Posterior cingulate gyrus (tissue), 11 donors: ENCODE data around the gene MINDY4.

Experiments used
- DNase-seq, 10 donors: peaks; one replicate each; pipeline versions ENCODE4 v3.0.0 to v3.0.0-alpha.2; 2020 to 2021; ENCODE audit warnings: mixed read lengths in 3 of 10
- intact Hi-C: fragments of 100-400 bp; cut with DNase I; formaldehyde crosslinking; loops from one replicate; pipeline ENCODE4 v1.15.1; 2023

MINDY4 gene

GRCh38 chr7:30740417-30741181 lies 30.6 kb upstream of the MINDY4 start:
- intact Hi-C loops = loop anchor here (10.0 kb wide), 1 partner anchor 116 kb away; no protein-coding TSS in a partner anchor
- DNase-seq = peak; percentile 69 to 97 (median 84)

GRCh38 chr7:30741289-30741688 lies 29.9 kb upstream of the MINDY4 start:
- peak in 1 of 10 donors; percentile 45 for DNase-seq
- intact Hi-C loops = loop anchor here (10.0 kb wide), 1 partner anchor 116 kb away; no protein-coding TSS in a partner anchor

- peak in 1 of 10 donors; percentile 73 for DNase-seq
- intact Hi-C loops = loop anchor here (10.0 kb wide), 1 partner anchor 119 kb away; no protein-coding TSS in a partner anchor
Measured at GRCh38 chr7:30743371-30744074, 27.7 kb upstream of the MINDY4 start.

- DNase-seq = peak in 1 of 10 donors; percentile 70
- intact Hi-C loops = loop anchor here (10.0 kb wide), 1 partner anchor 119 kb away; no protein-coding TSS in a partner anchor
Measured at GRCh38 chr7:30744075-30744417, 27.2 kb upstream of the MINDY4 start.

- intact Hi-C loops = loop anchor here (10.0 kb wide), 1 partner anchor 121 kb away; no protein-coding TSS in a partner anchor
- no peak for DNase-seq
Measured at GRCh38 chr7:30745261-30745941, 25.8 kb upstream of the MINDY4 start.

- DNase-seq = no peak
- intact Hi-C loops = no loop called here
Measured at GRCh38 chr7:30750010-30750409, 21.2 kb upstream of the MINDY4 start.

- peak in 9 of 10 donors; percentile 35 to 92 (median 66) for DNase-seq
- intact Hi-C loops = no loop called here
Measured at GRCh38 chr7:30750683-30751650, 20.2 kb upstream of the MINDY4 start.

GRCh38 chr7:30751696-30752273 lies 19.4 kb upstream of the MINDY4 start, which contains the start of gene INMT:
Gene INMT (plus strand): TSS chr7:30752135. CDS start chr7:30752151, 16 bp downstream.
- intact Hi-C loops = no loop called here
- peak in 1 of 10 donors; percentile 61 for DNase-seq

GRCh38 chr7:30752484-30752883 lies 18.7 kb upstream of the MINDY4 start:
- intact Hi-C loops = no loop called here
- no peak for DNase-seq

- intact Hi-C loops = no loop called here
- no peak for DNase-seq
Measured at GRCh38 chr7:30752979-30753378, 18.2 kb upstream of the MINDY4 start.

- intact Hi-C loops = no loop called here
- DNase-seq = peak in 1 of 10 donors; percentile 19
Measured at GRCh38 chr7:30754315-30754877, 16.8 kb upstream of the MINDY4 start.

- peak in 5 of 10 donors; percentile 26 to 51 (median 35) for DNase-seq
- intact Hi-C loops = no loop called here
Measured at GRCh38 chr7:30755384-30756154, 15.6 kb upstream of the MINDY4 start.

- DNase-seq = no peak
- intact Hi-C loops = no loop called here
Measured at GRCh38 chr7:30757342-30757692, 13.9 kb upstream of the MINDY4 start.

GRCh38 chr7:30760514-30761213 lies 10.6 kb upstream of the MINDY4 start:
- intact Hi-C loops = no loop called here

GRCh38 chr7:30761214-30762156 lies 9.7 kb upstream of the MINDY4 start:
- intact Hi-C loops = no loop called here
- no peak for DNase-seq

More at GRCh38 chr7:30760514-30761213, 10.6 kb upstream of the MINDY4 start:
- no peak for DNase-seq
